HAP-1 (cell line): ENCODE results near the gene PERP.
A peak's percentile ranks its signal among the peaks of the same experiment; 100 is the strongest.

Experiments
- DNase-seq, 2 experiments: peaks; one replicate each; pipeline ENCODE4 v3.0.0-alpha.2; 2016 to 2020; ENCODE audit warnings: low spot score in 2 of 2
- H3K27me3 ChIP-seq: fragments of 250-450 bp; sonication (Bioruptor Pico); 2 replicates; pipeline ENCODE4 v1.5.1; 2020; ENCODE audit warnings: low read depth, mild to moderate bottlenecking, moderate library complexity
- H3K36me3 ChIP-seq: fragments of 250-450 bp; sonication (Bioruptor Pico); replicated peaks from 2 replicates; pipeline ENCODE4 v1.5.1; 2020; ENCODE audit warnings: mild to moderate bottlenecking
- H3K4me1 ChIP-seq: fragments of 250-450 bp; sonication (Bioruptor Pico); 2 replicates; pipeline ENCODE4 v1.5.1; 2020; ENCODE audit warnings: mild to moderate bottlenecking
- H3K4me3 ChIP-seq: fragments of 250-450 bp; sonication (Bioruptor Pico); 2 replicates; pipeline ENCODE4 v1.5.1; 2020; ENCODE audit warnings: mild to moderate bottlenecking, moderate library complexity
- H3K9me3 ChIP-seq: fragments of 250-450 bp; sonication (Bioruptor Pico); 2 replicates; pipeline ENCODE4 v1.5.1; 2020; ENCODE audit warnings: mild to moderate bottlenecking, moderate library complexity
- in situ Hi-C: fragments of 300-500 bp; cut with MboI; formaldehyde crosslinking; loops from 3 replicates; pipeline ENCODE4 v1.14.3; 2020; ENCODE audit warnings: low sequenced_read_pairs, inconsistent platforms, mixed read lengths

Gene PERP

GRCh38 chr6:138115201-138115600 is 8.0 kb upstream of the PERP start:
- no peaks in the 10 kb centered on the region; the same call in 1 of the 2 replicates for H3K27me3 ChIP-seq
- H3K36me3 ChIP-seq: no peaks in the 10 kb centered on the region
- in situ Hi-C loops: loop anchor here (5.0 to 10.0 kb wide), 5 partner anchors 170 to 640 kb away; no protein-coding TSS in a partner anchor
- no peaks in the 10 kb centered on the region for H3K9me3 ChIP-seq
- H3K4me1 ChIP-seq: peaks cover 4% of the 10 kb centered on the region; the same call in 1 of the 2 replicates
- no peak for DNase-seq
- no peak overlapping the region for H3K4me3 ChIP-seq

- Histone ChIP-seq H3K4me3 (no peak overlapping the region), H3K4me1 (peaks cover 4% of the 10 kb centered on the region; the same call in 1 of the 2 replicates), H3K36me3 (no peaks in the 10 kb centered on the region), H3K27me3 (no peaks in the 10 kb centered on the region; the same call in 1 of the 2 replicates), H3K9me3 (no peaks in the 10 kb centered on the region)
- no peak for DNase-seq
- in situ Hi-C loops: loop anchor here (10.0 kb wide), 3 partner anchors 171 to 641 kb away; no protein-coding TSS in a partner anchor
Observed at GRCh38 chr6:138113588-138114210, 6.5 kb upstream of the PERP start.

- no peak for DNase-seq
- in situ Hi-C loops: loop anchor here (10.0 kb wide), 3 partner anchors 175 to 645 kb away; no protein-coding TSS in a partner anchor
- Histone ChIP-seq H3K27me3 (no peaks in the 10 kb centered on the region; the same call in 1 of the 2 replicates), H3K4me1 (peaks cover 8% of the 10 kb centered on the region), H3K9me3 (no peaks in the 10 kb centered on the region), H3K4me3 (no peak overlapping the region), H3K36me3 (no peaks in the 10 kb centered on the region)
Observed at GRCh38 chr6:138110229-138110628, 3.0 kb upstream of the PERP start.

GRCh38 chr6:138109042-138109997 is 2.1 kb upstream of the PERP start:
- no peaks in the 10 kb centered on the region for H3K9me3 ChIP-seq
- no peaks in the 10 kb centered on the region for H3K36me3 ChIP-seq
- in situ Hi-C loops: loop anchor here (5.0 to 10.0 kb wide), 2 partner anchors 107 to 415 kb away; no protein-coding TSS in a partner anchor
- no peak overlapping the region for H3K4me3 ChIP-seq
- peaks cover 17% of the 10 kb centered on the region for H3K4me1 ChIP-seq
- H3K27me3 ChIP-seq: no peaks in the 10 kb centered on the region; the same call in 1 of the 2 replicates
- peak; percentile 47 to 85 for DNase-seq

- no peaks in the 10 kb centered on the region for H3K36me3 ChIP-seq
- H3K4me1 ChIP-seq: peaks cover 22% of the 10 kb centered on the region
- in situ Hi-C loops: loop anchor here (5.0 to 10.0 kb wide), 2 partner anchors 106 to 413 kb away; no protein-coding TSS in a partner anchor
- DNase-seq: peak; percentile 4 to 32
- H3K9me3 ChIP-seq: no peaks in the 10 kb centered on the region
- H3K4me3 ChIP-seq: peak overlapping the region; percentile 54
- H3K27me3 ChIP-seq: no peaks in the 10 kb centered on the region
Observed at GRCh38 chr6:138107752-138108592, 753 bp upstream of the PERP start.

GRCh38 chr6:138106665-138107077 is 548 bp downstream of the PERP start:
- Histone ChIP-seq H3K9me3 (no peaks in the 10 kb centered on the region), H3K4me1 (peaks cover 22% of the 10 kb centered on the region), H3K4me3 (peak overlapping the region; percentile 54), H3K36me3 (no peaks in the 10 kb centered on the region), H3K27me3 (no peaks in the 10 kb centered on the region)
- DNase-seq: no peak
- in situ Hi-C loops: loop anchor here (5.0 to 10.0 kb wide), 2 partner anchors 104 to 412 kb away; no protein-coding TSS in a partner anchor

- DNase-seq: peak; percentile 32 to 56
- peak overlapping the region; percentile 54 for H3K4me3 ChIP-seq
- in situ Hi-C loops: loop anchor here (5.0 to 10.0 kb wide), 2 partner anchors 104 to 411 kb away; no protein-coding TSS in a partner anchor
- H3K9me3 ChIP-seq: no peaks in the 10 kb centered on the region
- H3K27me3 ChIP-seq: no peaks in the 10 kb centered on the region
- H3K4me1 ChIP-seq: peaks cover 22% of the 10 kb centered on the region
- H3K36me3 ChIP-seq: no peaks in the 10 kb centered on the region
Observed at GRCh38 chr6:138105880-138106664, 1.1 kb downstream of the PERP start.

GRCh38 chr6:138105446-138105845 is 1.8 kb downstream of the PERP start:
- peaks cover 22% of the 10 kb centered on the region for H3K4me1 ChIP-seq
- peak; percentile 28 to 31 for DNase-seq
- no peaks in the 10 kb centered on the region for H3K27me3 ChIP-seq
- H3K9me3 ChIP-seq: no peaks in the 10 kb centered on the region
- in situ Hi-C loops: loop anchor here (5.0 to 10.0 kb wide), 2 partner anchors 103 to 411 kb away; no protein-coding TSS in a partner anchor
- peak overlapping the region; percentile 54 for H3K4me3 ChIP-seq
- no peaks in the 10 kb centered on the region for H3K36me3 ChIP-seq

GRCh38 chr6:138104618-138105213 is 2.5 kb downstream of the PERP start:
- in situ Hi-C loops: loop anchor here (5.0 to 10.0 kb wide), 2 partner anchors 102 to 410 kb away; no protein-coding TSS in a partner anchor
- H3K27me3 ChIP-seq: no peaks in the 10 kb centered on the region
- peak overlapping the region; percentile 54; the same call in 1 of the 2 replicates for H3K4me3 ChIP-seq
- H3K4me1 ChIP-seq: peaks cover 22% of the 10 kb centered on the region
- no peaks in the 10 kb centered on the region for H3K9me3 ChIP-seq
- peak in 1 of 2 experiments; percentile 24 for DNase-seq
- no peaks in the 10 kb centered on the region for H3K36me3 ChIP-seq

- H3K36me3 ChIP-seq: no peaks in the 10 kb centered on the region
- DNase-seq: peak in 1 of 2 experiments; percentile 26
- H3K4me1 ChIP-seq: peaks cover 22% of the 10 kb centered on the region
- H3K9me3 ChIP-seq: no peaks in the 10 kb centered on the region
- in situ Hi-C loops: loop anchor here (10.0 kb wide), 1 partner anchor 409 kb away; no protein-coding TSS in a partner anchor
- no peaks in the 10 kb centered on the region for H3K27me3 ChIP-seq
- H3K4me3 ChIP-seq: no peak overlapping the region
Observed at GRCh38 chr6:138103871-138104270, 3.3 kb downstream of the PERP start.

GRCh38 chr6:138101946-138102731 is 5.1 kb downstream of the PERP start:
- in situ Hi-C loops: loop anchor here (10.0 kb wide), 1 partner anchor 407 kb away; no protein-coding TSS in a partner anchor

More at GRCh38 chr6:138101946-138102731, 5.1 kb downstream of the PERP start:
- Histone ChIP-seq H3K36me3 (no peaks in the 10 kb centered on the region), H3K4me3 (no peak overlapping the region), H3K4me1 (peaks cover 22% of the 10 kb centered on the region), H3K9me3 (no peaks in the 10 kb centered on the region), H3K27me3 (no peaks in the 10 kb centered on the region)
- DNase-seq: no peak
